Measurements from ENCODE around the gene SPRED2. TPM values are rescaled to one million over a fixed set of nuclear protein-coding genes. Genes with fewer than 3 reads are reported as not detected.

Gene SPRED2
- total and polyA plus RNA-seq, 2 experiments from 2014 or later, result 19.7 to 20.3 TPM

DNA sequence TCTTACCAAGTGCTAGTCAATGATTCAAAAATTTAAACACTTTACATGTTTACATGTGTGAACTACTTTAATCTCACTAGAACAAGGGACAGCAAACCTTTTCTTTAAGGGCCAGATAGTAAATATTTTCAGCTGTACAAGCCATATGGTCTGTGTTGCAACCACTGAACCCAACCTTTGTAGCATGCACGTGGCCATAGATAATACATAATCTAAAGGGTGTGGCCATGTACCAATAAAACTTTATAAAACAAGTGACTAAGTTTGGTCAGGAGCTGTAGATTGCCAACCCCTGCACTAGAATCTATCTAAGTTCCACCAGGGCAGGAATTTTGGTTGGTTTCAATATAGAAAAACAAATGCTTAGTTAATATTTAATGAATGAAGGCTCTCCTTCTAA is 18.4 kb upstream of the SPRED2 start:
- Histone ChIP-seq H3K9me3 (ENCODE audit: low read depth) (no peaks in the 10 kb centered on the region), H3K36me3 (ENCODE audit: low read depth) (no peaks in the 10 kb centered on the region), H3K9me2 (ENCODE audit: insufficient read depth) (no peaks in the 10 kb centered on the region), H3K9ac (no peak overlapping the region), H3K27ac (no peak overlapping the region), H3K4me1 (ENCODE audit: insufficient read depth) (peaks cover 24% of the 10 kb centered on the region), H2AFZ (no peak overlapping the region), H3K4me2 (ENCODE audit: unreplicated experiment) (no peak overlapping the region), H3K4me3 (no peak overlapping the region), H3K79me2 (ENCODE audit: insufficient read depth) (no peaks in the 10 kb centered on the region), H4K20me1 (ENCODE audit: insufficient read depth) (no peaks in the 10 kb centered on the region), H3F3A (ENCODE audit: insufficient read depth) (peaks cover 17% of the 10 kb centered on the region), H3K27me3 (replicated peaks; ENCODE audit: insufficient read depth) (no peaks in the 10 kb centered on the region)
- in situ Hi-C loops (cut with MboI), result no loop called here
- WGBS, 2 experiments (ENCODE audit: low coverage in 1 of 2, low lambda C conversion rate in 2 of 2, missing lambda C conversion rate in 2 of 2), result 13 to 15% methylated on average over 1 of the region's 1 CpG
- no peak for DNase-seq
- TF ChIP-seq EZH2 (IDR thresholded peaks at IDR 0.05; ENCODE audit: insufficient read depth, poor library complexity, severe bottlenecking), result no peak
- TF ChIP-seq EZH2phosphoT487 (IDR thresholded peaks at IDR 0.05; ENCODE audit: insufficient read depth, low read depth), result no peak

DNA sequence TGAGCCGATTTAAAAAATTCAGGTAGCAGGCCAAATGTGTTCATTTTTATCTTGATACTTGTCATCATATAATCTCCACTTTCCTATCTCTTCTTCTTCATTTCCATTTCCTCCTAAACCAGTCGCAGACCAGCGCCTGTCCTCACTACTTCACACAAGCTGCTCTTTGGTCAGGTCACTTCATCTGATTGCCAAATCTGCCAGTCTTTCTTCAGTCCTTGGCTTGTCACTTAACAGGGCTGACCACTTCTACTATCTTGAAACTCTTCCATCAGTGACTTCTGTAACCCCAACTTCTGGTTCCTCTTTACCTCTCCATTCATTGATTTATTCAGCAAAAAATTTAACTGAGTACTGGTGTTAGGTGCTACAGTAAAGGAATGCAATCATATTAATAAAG is 18.0 kb upstream of the SPRED2 start:
- Histone ChIP-seq H3K27ac (no peak overlapping the region), H3K4me3 (no peak overlapping the region), H3K27me3 (replicated peaks; ENCODE audit: insufficient read depth) (no peaks in the 10 kb centered on the region), H3K9me3 (ENCODE audit: low read depth) (no peaks in the 10 kb centered on the region), H3K9me2 (ENCODE audit: insufficient read depth) (no peaks in the 10 kb centered on the region), H3F3A (ENCODE audit: insufficient read depth) (peaks cover 13% of the 10 kb centered on the region; the same call in 1 of the 2 replicates), H3K79me2 (ENCODE audit: insufficient read depth) (no peaks in the 10 kb centered on the region), H3K4me1 (ENCODE audit: insufficient read depth) (peaks cover 20% of the 10 kb centered on the region), H3K9ac (no peak overlapping the region), H3K4me2 (ENCODE audit: unreplicated experiment) (no peak overlapping the region), H3K36me3 (ENCODE audit: low read depth) (no peaks in the 10 kb centered on the region), H2AFZ (no peak overlapping the region), H4K20me1 (ENCODE audit: insufficient read depth) (no peaks in the 10 kb centered on the region)
- no peak for DNase-seq
- no peak for TF ChIP-seq EZH2 (IDR thresholded peaks at IDR 0.05; ENCODE audit: insufficient read depth, poor library complexity, severe bottlenecking)
- no peak for TF ChIP-seq EZH2phosphoT487 (IDR thresholded peaks at IDR 0.05; ENCODE audit: insufficient read depth, low read depth)
- in situ Hi-C loops (cut with MboI), result no loop called here
- 94 to 97% methylated on average over 3 of the region's 3 CpGs for WGBS, 2 experiments (ENCODE audit: low coverage in 1 of 2, low lambda C conversion rate in 2 of 2, missing lambda C conversion rate in 2 of 2)

- Histone ChIP-seq H2AFZ (no peak overlapping the region), H4K20me1 (ENCODE audit: insufficient read depth) (no peaks in the 10 kb centered on the region), H3K9ac (no peak overlapping the region), H3K79me2 (ENCODE audit: insufficient read depth) (no peaks in the 10 kb centered on the region), H3K27ac (0 out of 2 replicates have a peak overlapping the region, but pooled peaks have one; percentile 5), H3K4me3 (no peak overlapping the region), H3K27me3 (replicated peaks; ENCODE audit: insufficient read depth) (no peaks in the 10 kb centered on the region), H3K4me1 (ENCODE audit: insufficient read depth) (peaks cover 10% of the 10 kb centered on the region; the same call in 1 of the 2 replicates), H3K4me2 (ENCODE audit: unreplicated experiment) (peak overlapping the region; percentile 3), H3K9me2 (ENCODE audit: insufficient read depth) (no peaks in the 10 kb centered on the region), H3F3A (ENCODE audit: insufficient read depth) (0 out of 2 replicates have a peak, but pooled peaks cover 4% of the 10 kb centered on the region), H3K9me3 (ENCODE audit: low read depth) (no peaks in the 10 kb centered on the region), H3K36me3 (ENCODE audit: low read depth) (no peaks in the 10 kb centered on the region)
- peak; percentile 35 for DNase-seq
- 92 to 96% methylated on average over 5 of the region's 5 CpGs for WGBS, 2 experiments (ENCODE audit: low coverage in 1 of 2, low lambda C conversion rate in 2 of 2, missing lambda C conversion rate in 2 of 2)
- TF ChIP-seq EZH2phosphoT487 (IDR thresholded peaks at IDR 0.05; ENCODE audit: insufficient read depth, low read depth), result no peak
- in situ Hi-C loops (cut with MboI), result no loop called here
Measured at GRCh38 chr2:65443509-65444186, 11.2 kb upstream of the SPRED2 start.

DNA sequence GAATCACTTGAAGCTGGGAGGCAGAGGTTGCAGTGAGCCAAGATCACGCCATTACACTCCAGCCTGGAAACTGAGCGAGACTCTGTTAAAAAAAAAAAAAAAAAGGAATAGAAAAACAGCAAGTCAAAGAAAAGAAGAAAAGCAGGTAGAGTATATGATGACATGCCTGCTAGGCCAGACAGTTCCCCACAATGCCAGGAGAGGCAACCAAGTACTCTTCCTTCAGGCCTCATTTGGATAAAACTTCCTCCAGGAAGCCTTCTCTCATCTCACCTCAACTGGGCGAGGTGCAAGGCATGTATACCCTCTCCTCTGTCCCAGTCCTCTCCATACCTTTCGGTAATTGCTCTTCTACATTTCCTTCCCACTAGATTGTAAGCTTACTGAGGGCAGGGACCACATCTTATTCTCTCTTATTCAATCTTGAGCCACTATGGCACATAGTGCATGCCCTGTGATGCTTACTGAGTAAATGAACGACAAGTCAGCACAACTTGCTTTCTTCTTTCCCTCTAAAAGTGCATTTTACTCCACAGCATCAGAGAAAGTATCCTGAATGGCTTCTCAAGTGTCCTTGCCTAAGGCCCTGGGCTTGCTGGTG is 10.1 kb upstream of the SPRED2 start:
- Histone ChIP-seq H3K9me2 (ENCODE audit: insufficient read depth) (no peaks in the 10 kb centered on the region), H3K27ac (no peak overlapping the region), H3F3A (ENCODE audit: insufficient read depth) (peaks cover 11% of the 10 kb centered on the region), H2AFZ (no peak overlapping the region), H3K79me2 (ENCODE audit: insufficient read depth) (no peaks in the 10 kb centered on the region), H3K27me3 (replicated peaks; ENCODE audit: insufficient read depth) (no peaks in the 10 kb centered on the region), H3K4me2 (ENCODE audit: unreplicated experiment) (no peak overlapping the region), H3K9me3 (ENCODE audit: low read depth) (no peaks in the 10 kb centered on the region), H3K9ac (no peak overlapping the region), H3K4me3 (no peak overlapping the region), H3K36me3 (ENCODE audit: low read depth) (no peaks in the 10 kb centered on the region), H3K4me1 (ENCODE audit: insufficient read depth) (peaks cover 11% of the 10 kb centered on the region), H4K20me1 (ENCODE audit: insufficient read depth) (no peaks in the 10 kb centered on the region)
- in situ Hi-C loops (cut with MboI), result no loop called here
- WGBS, 2 experiments (ENCODE audit: low coverage in 1 of 2, low lambda C conversion rate in 2 of 2, missing lambda C conversion rate in 2 of 2), result 91 to 96% methylated on average over 5 of the region's 5 CpGs
- DNase-seq, result no peak
- TF ChIP-seq EZH2phosphoT487 (IDR thresholded peaks at IDR 0.05; ENCODE audit: insufficient read depth, low read depth) (no peak), EZH2 (IDR thresholded peaks at IDR 0.05; ENCODE audit: insufficient read depth, poor library complexity, severe bottlenecking) (no peak)
